NCI-H345 treated with DMSO at 0.1 percent for 48 hours (cell line): Measurements from ENCODE around the gene ACE.
A peak's percentile ranks its signal among the peaks of the same experiment; 100 is the strongest.

Experiments
- DNase-seq: peaks from one replicate; lab custom pipeline; 2025; ENCODE audit not compliant: unreplicated experiment; lab: John Stamatoyannopoulos, UW

Gene ACE

GRCh38 chr17:63490858-63491400 lies 14.1 kb downstream of the ACE start:
- DNase-seq = no peak

GRCh38 chr17:63491413-63491812 lies 14.6 kb downstream of the ACE start:
- DNase-seq = no peak

DNA sequence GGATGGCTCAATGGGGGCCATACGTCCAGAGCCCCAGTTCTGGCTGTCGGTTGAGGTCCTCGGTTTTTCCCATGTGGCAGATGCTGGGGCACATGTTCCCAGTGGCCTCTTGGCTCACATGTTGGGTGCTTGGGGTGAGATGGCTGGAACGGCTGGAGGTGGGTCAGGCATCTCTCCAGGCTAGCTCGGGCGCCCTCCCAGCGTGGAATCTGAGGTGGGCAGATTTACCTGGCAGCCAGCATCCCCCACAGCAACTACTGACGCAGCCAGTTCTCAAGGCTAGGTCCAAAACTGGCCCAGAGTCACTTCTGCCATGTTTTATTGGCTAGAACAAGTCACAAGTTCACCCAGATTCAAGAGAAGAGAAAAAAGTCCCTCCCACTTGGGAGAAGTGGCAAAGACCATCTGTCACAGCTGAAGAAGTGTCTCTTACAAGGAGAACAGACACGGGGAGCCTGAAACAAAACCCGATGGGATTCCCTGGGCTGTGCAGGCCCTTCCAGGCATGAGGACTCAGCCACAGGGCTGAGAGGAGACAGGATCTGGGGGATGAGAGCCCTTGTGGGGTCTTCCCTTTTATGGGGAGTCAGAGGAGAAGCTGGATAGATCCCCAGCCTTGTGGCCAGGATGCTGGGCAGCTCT lies 15.2 kb downstream of the ACE start:
- DNase-seq = no peak

DNA sequence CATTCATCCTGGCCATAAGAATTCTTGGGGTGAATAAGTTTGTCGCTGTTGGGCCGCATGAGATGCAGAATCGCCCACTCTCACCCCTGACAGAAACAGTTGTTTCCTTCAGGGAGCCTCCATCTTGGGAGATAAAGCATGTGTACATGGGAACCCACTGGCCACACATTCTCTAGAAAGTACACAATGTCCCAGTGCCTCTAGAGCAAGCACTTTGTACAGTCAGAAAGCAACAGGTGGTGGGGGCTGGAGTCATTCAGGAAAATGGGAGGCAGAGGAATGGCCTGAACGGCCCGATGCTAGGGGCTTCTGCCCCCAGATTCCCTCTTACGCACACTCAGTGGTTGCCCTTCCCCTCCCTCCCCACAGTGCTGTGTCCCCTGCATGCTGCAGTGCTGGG lies 16.1 kb downstream of the ACE start:
- no peak for DNase-seq

GRCh38 chr17:63493411-63493810 lies 16.6 kb downstream of the ACE start:
- DNase-seq = no peak

GRCh38 chr17:63494300-63494928 lies 17.6 kb downstream of the ACE start:
- no peak for DNase-seq

GRCh38 chr17:63495491-63495890 lies 18.6 kb downstream of the ACE start:
- no peak for DNase-seq

- DNase-seq = no peak
Measured at GRCh38 chr17:63496177-63496576, 19.3 kb downstream of the ACE start.

GRCh38 chr17:63496663-63497400 lies 20.0 kb downstream of the ACE start:
- DNase-seq = no peak

DNA sequence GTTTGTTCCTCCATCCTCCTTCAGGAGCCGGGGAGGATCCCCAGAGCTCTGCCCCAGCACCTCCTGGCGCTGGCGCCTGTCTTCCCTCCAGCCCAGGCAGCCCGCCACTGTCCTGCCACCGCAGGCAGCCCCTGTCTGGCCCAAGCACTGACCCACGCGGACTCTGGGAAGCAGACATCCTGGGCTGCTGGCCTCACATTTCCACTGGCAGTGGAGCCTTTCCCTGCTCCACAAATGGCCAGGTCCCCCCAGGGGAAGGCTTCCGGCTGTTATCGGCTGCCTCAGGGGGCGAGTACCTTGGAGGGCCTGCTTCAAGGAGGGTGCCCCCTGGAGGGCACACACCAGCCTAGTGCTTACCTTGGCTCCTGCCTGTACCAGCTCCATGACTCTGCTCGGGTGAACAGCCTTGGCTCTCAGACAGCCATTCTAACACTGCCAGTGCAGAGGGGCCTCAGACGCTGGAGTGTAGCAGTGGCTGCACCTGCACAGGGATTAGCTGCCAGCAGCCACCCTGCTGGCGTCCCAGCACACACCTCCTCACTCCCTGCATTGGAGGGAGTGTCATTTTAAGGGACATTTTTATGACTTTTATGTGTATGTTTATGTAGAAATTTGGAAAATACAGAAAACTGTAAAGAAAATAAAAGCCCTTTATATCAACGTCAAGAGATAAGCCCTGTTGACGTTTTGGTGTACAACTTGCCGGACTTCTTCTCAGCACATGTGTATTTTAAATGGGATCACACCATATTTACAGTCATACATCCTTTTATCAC lies 21.0 kb downstream of the ACE start:
- peak; percentile 64 for DNase-seq

GRCh38 chr17:63498626-63499195 lies 21.9 kb downstream of the ACE start:
- DNase-seq = no peak

GRCh38 chr17:63500543-63501390 lies 23.9 kb downstream of the ACE start:
- no peak for DNase-seq

- DNase-seq = peak; percentile 19
Measured at GRCh38 chr17:63503341-63503705, 26.5 kb downstream of the ACE start.

DNA sequence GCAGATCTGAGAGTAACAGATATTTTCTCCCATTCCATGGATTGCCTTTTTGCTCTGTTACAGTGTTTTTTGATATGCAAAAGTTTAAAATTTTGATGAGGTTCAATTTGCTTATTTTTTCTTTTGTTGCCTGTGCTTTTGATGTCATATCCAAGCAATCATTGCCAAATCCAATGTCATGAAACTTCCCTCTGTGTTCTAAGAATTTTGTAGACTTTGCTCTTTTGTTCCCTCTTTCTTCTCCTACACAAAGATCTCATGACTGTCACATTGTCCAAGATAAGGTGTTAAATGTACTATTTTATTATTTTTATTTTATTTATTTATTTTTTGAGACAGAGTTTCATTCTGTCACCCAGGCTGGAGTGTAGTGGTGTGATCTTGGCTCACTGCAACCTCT lies 27.4 kb downstream of the ACE start:
- DNase-seq = no peak

DNA sequence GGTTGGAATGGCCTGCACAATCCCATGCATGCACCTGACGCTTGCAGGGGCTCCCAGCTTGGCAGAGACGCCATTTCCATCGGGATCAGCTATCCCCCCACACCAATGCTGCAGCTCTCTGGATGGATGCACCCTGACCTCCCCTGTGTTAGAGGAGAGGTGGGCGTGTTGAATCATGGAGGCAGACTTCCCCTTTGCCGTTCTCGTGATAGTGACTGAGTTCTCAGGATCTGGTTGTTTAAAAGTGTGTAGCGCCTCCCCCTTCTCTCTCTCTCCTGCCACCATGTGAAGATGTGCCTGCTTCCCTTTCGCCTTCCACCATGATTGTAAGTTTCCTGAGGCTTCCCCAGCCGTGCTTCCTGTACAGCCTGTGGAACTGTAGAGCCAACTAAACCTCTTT lies 28.5 kb downstream of the ACE start:
- DNase-seq = no peak

GRCh38 chr17:63506627-63507026 lies 29.8 kb downstream of the ACE start:
- DNase-seq = no peak

DNA sequence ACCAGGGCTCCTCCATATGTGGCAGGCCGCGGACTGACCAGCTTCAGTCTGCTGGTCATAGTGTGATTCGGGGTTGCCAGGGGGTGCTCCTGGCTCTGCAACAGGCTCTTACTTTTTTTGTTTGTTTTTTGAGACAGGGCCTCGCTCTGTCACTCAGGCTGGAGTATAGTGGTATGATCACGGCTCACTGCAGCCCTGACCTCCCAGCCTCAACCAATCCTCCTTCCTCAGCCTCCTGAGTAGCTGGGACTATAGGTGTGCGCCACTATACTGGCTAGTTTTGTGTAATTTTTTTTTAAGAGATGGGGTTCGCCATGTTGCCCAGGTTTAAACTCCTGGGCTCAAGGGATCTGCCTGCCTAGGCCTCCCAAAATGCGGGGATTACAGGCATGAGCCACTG lies 34.5 kb downstream of the ACE start:
- DNase-seq = no peak

- no peak for DNase-seq
Measured at GRCh38 chr17:63512388-63512787, 35.5 kb downstream of the ACE start.

GRCh38 chr17:63512896-63513644 lies 36.2 kb downstream of the ACE start:
- no peak for DNase-seq
